Smooth muscle cell (in vitro differentiated cells): ENCODE results near the gene PACSIN3. TPM values are rescaled to one million over a fixed set of nuclear protein-coding genes. Genes with fewer than 3 reads are reported as not detected.

ENCODE experiments used
- DNase-seq: peaks from one replicate; lab custom pipeline; 2025; ENCODE audit not compliant: unreplicated experiment; lab: John Stamatoyannopoulos, UW
- H2AFZ ChIP-seq: fragments of 200-600 bp; sonication (generic); 2 replicates; pipeline ENCODE4 v1.6.0; 2016; ENCODE audit warnings: antibody characterized with exemption, low read depth, mild to moderate bottlenecking
- H3F3A ChIP-seq: fragments of 200-600 bp; sonication (generic); 2 replicates; pipeline ENCODE4 v1.6.0; 2017; ENCODE audit warnings: antibody characterized with exemption, low read depth
- H3K27ac ChIP-seq: fragments of 200-600 bp; sonication (generic); 2 replicates; pipeline ENCODE4 v1.5.1; 2016; ENCODE audit warnings: low read depth, mild to moderate bottlenecking
- H3K27me3 ChIP-seq: fragments of 200-600 bp; sonication (generic); 2 replicates; pipeline ENCODE4 v1.6.1; 2016; ENCODE audit warnings: low read depth, mild to moderate bottlenecking
- H3K36me3 ChIP-seq: fragments of 200-600 bp; sonication (generic); 2 replicates; pipeline ENCODE4 v1.5.1; 2016; ENCODE audit warnings: low read depth
- H3K4me1 ChIP-seq: fragments of 200-600 bp; sonication (generic); 2 replicates; pipeline ENCODE4 v1.5.1; 2016; ENCODE audit warnings: low read depth
- H3K4me2 ChIP-seq: fragments of 200-600 bp; sonication (generic); 2 replicates; pipeline ENCODE4 v1.6.0; 2016; ENCODE audit warnings: mild to moderate bottlenecking
- H3K4me3 ChIP-seq: fragments of 200-600 bp; sonication (generic); 2 replicates; pipeline ENCODE4 v1.5.1; 2016; ENCODE audit warnings: mild to moderate bottlenecking
- H3K79me2 ChIP-seq: fragments of 200-600 bp; sonication (generic); 2 replicates; pipeline ENCODE4 v1.6.0; 2016; ENCODE audit warnings: low read depth, mild to moderate bottlenecking
- H3K9ac ChIP-seq: fragments of 200-600 bp; sonication (generic); 2 replicates; pipeline ENCODE4 v1.6.0; 2016; ENCODE audit warnings: low read depth
- H3K9me3 ChIP-seq: fragments of 200-600 bp; sonication (generic); replicated peaks from 2 replicates; pipeline ENCODE4 v1.5.1; 2016; ENCODE audit warnings: low read depth
- H4K20me1 ChIP-seq: fragments of 200-600 bp; sonication (generic); 2 replicates; pipeline ENCODE4 v1.6.0; 2016; ENCODE audit warnings: low read depth
- WGBS: methylation state at CpG from one replicate; pipeline ENCODE4 v1.1.7; 2016; ENCODE audit warnings: low lambda C conversion rate; 5-methylcytosine and 5-hydroxymethylcytosine counted together
- polyA plus RNA-seq: library from polyadenylated mRNA; unstranded; fragments of >200 nt; fragmentation: Nextera tagmentation; extraction: Ambion mirVana; gene quantifications from 2 replicates; pipeline ENCODE4 v1.2.1, GENCODE V29; 2016
- total RNA-seq: library from RNA; depleted of rRNA; stranded (reverse); fragments of >200 nt; gene quantifications from 2 replicates; pipeline ENCODE4 v1.2.3, GENCODE V29; 2014
- TF ChIP-seq, protein P1 (sequence below): fragments of 200-600 bp; sonication (generic); IDR thresholded peaks from 2 replicates; pipeline ENCODE4 v1.5.1; 2017; ENCODE audit warnings: borderline replicate concordance, mild to moderate bottlenecking, antibody characterized with exemption; ENCODE audit not compliant: insufficient read depth, poor library complexity, severe bottlenecking

Gene PACSIN3
- total and polyA plus RNA-seq, 2 experiments from 2014 or later, result 27.3 to 55.7 TPM

DNA sequence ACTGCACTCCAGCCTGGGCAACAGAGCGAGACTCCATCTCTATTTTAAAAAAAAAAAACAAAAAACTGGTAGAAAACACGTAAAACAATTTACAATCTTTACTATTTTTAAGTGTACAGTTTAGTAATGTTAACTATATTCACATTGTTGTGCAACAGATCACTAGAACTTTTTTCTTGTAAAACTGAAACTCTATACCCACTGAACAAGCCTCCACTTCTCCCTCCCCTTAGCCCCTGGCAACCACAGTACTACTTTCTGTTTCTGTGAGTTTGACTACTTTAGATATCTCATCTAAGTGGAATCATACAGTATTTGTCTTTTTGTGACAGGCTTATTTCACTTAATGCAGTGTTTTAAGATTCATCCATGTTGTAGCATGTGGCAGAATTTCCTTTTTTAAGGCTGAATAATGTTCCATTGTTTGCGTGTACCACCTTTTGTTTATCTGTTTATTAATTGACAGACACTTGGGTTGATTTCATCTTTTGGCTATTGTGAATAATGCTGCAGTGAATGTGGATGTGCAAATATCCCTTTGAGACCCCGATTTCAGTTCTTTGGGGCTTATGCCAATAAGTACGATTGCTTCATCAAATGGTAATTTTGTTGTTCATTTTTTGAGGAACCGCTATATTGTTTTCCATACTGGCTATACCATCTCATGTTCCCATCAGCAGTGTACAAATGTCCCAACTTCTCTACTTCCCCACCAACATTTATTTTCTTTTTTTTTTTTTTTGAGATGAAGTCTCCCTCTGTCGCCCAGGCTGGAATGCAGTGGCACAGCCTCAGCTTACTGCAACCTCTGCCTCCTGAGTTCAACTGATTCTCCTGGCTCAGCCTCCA, 39.5 kb upstream of the PACSIN3 start:
- no peak overlapping the region for H2AFZ ChIP-seq
- H3K36me3 ChIP-seq, result no peaks in the 10 kb centered on the region
- WGBS, result 98% methylated on average over 7 of the region's 7 CpGs
- H3K9ac ChIP-seq, result no peak overlapping the region
- no peaks in the 10 kb centered on the region for H3F3A ChIP-seq
- H3K9me3 ChIP-seq, result no peaks in the 10 kb centered on the region
- H3K79me2 ChIP-seq, result peaks cover 3% of the 10 kb centered on the region
- no peak overlapping the region for H3K4me3 ChIP-seq
- no peak for DNase-seq
- H4K20me1 ChIP-seq, result peaks cover 48% of the 10 kb centered on the region
- no peak overlapping the region for H3K27ac ChIP-seq
- no peaks in the 10 kb centered on the region for H3K27me3 ChIP-seq
- no peaks in the 10 kb centered on the region for H3K4me1 ChIP-seq
- no peak overlapping the region for H3K4me2 ChIP-seq
- TF ChIP-seq, protein P1, sequence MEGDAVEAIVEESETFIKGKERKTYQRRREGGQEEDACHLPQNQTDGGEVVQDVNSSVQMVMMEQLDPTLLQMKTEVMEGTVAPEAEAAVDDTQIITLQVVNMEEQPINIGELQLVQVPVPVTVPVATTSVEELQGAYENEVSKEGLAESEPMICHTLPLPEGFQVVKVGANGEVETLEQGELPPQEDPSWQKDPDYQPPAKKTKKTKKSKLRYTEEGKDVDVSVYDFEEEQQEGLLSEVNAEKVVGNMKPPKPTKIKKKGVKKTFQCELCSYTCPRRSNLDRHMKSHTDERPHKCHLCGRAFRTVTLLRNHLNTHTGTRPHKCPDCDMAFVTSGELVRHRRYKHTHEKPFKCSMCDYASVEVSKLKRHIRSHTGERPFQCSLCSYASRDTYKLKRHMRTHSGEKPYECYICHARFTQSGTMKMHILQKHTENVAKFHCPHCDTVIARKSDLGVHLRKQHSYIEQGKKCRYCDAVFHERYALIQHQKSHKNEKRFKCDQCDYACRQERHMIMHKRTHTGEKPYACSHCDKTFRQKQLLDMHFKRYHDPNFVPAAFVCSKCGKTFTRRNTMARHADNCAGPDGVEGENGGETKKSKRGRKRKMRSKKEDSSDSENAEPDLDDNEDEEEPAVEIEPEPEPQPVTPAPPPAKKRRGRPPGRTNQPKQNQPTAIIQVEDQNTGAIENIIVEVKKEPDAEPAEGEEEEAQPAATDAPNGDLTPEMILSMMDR, result no peak

DNA sequence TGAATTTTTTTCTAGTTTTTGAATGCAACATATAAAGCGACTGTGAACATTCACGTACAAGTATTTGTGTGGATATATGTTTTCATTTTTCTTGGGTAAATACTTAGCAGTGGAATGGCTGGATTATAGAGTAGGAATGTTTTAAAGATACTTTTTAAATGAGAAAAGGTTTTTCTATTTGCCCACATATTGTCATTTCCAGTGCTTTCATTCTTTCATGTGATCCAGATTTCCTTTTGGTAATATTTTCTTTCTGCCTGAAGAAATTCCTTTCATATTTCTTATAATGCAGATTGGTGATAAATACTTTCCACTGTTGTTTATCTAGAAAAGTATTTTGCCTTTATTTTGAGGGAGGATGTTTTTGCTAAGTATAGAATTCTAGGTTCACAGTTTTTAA, 36.5 kb upstream of the PACSIN3 start:
- Histone ChIP-seq H3K9me3 (no peaks in the 10 kb centered on the region), H2AFZ (no peak overlapping the region), H3K79me2 (peaks cover 22% of the 10 kb centered on the region), H3K36me3 (no peaks in the 10 kb centered on the region), H3F3A (peaks cover 2% of the 10 kb centered on the region), H3K4me3 (no peak overlapping the region), H4K20me1 (peaks cover 71% of the 10 kb centered on the region), H3K9ac (no peak overlapping the region), H3K4me2 (no peak overlapping the region), H3K27me3 (no peaks in the 10 kb centered on the region), H3K27ac (no peak overlapping the region), H3K4me1 (peaks cover 3% of the 10 kb centered on the region)
- DNase-seq, result no peak
- TF ChIP-seq, protein P1, result no peak
- WGBS, result 97% methylated on average over 2 of the region's 2 CpGs

DNA sequence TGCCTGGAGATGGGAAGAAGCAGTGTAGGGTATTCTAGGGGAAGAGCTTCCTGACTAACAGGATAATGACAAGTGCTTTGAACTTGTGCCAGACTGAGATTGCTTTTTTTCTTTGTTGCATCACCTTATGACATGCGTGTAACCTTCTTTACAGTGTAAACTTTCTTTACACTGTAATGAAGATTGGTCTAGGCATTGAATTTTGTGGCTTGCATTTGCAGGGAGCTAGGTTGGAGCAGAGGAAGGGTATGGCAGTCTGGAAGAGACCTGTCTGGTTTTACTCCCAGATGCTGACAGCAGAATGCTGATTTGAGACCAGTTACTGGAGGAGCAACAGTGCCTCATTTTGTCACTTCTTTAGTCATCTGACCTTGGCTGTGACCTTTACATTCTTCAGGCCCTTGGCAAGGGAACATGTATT, 34.2 kb upstream of the PACSIN3 start:
- WGBS, result 46% methylated on average over 1 of the region's 1 CpG
- DNase-seq, result no peak
- no peak overlapping the region for H3K4me2 ChIP-seq
- no peaks in the 10 kb centered on the region for H3K27me3 ChIP-seq
- TF ChIP-seq, protein P1, result no peak
- no peak overlapping the region for H3K9ac ChIP-seq
- H3K4me3 ChIP-seq, result no peak overlapping the region
- peaks cover 66% of the 10 kb centered on the region for H4K20me1 ChIP-seq
- no peaks in the 10 kb centered on the region for H3K9me3 ChIP-seq
- peaks cover 2% of the 10 kb centered on the region for H3F3A ChIP-seq
- H3K36me3 ChIP-seq, result no peaks in the 10 kb centered on the region
- H3K4me1 ChIP-seq, result peaks cover 14% of the 10 kb centered on the region
- no peak overlapping the region for H2AFZ ChIP-seq
- H3K79me2 ChIP-seq, result peaks cover 30% of the 10 kb centered on the region
- peak overlapping the region; percentile 52 for H3K27ac ChIP-seq
